GM21528 (cell line): ENCODE measurements around the gene RNF11.
A peak's percentile ranks its signal among the peaks of the same experiment; 100 is the strongest.
"Not testable (repeated sequence)": the region's sequence is repeated elsewhere in the genome, so short reads cannot be mapped to it uniquely, and the experiment has no call there.

Experiments
- ATAC-seq: cut with Tn5 transposase; IDR thresholded peaks from one replicate; pipeline ENCODE4 v1.9.1; 2021; ENCODE audit warnings: mild to moderate bottlenecking, moderate library complexity; ENCODE audit not compliant: unreplicated experiment, low FRiP score

The RNF11 gene

DNA sequence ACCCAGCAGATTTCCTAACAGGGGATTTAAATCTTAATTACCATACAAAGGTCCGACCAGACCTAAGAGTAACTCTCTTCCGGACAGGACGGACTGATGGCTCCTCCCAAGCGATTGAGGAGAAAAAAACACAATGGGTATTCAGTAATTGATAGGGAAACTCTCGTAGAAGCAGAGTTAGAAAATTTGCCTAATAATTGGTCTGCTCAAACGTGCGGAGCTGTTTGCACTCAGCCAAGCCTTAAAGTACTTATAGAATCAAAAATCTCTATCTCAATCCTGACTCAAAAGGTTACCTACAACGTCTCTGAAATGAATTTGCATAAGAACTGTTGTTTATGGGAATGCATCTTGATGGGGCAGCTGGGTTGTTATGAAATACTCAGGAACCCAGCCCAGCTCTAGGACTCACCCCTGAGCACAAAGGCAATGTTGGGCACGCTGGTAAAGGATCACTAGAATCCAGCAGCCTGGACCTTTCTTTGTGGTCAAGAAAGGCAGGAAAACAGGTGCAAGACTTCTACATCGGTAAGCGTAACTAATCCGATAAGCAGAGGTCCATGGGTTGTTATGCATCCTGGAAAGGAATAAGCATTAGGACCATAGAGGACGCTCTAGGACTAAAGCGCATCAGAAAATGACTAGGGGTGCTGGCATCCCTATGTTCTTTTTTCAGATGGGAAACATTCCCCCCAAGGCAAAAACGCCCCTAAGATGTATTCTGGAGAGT is 8.7 kb upstream of the RNF11 start:
- ATAC-seq: not testable (repeated sequence)

DNA sequence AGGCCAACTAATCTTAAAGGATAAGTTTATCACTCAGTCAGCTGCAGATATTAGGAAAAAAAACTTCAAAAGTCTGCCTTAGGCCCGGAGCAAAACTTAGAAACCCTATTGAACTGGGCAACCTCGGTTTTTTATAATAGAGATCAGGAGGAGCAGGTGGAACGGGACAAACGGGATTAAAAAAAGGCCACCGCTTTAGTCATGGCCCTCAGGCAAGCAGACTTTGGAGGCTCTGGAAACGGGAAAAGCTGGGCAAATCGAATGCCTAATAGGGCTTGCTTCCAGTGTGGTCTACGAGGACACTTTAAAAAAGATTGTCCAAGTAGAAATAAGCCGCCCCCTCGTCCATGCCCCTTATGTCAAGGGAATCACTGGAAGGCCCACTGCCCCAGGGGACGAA is 7.6 kb upstream of the RNF11 start:
- not testable (repeated sequence) for ATAC-seq

DNA sequence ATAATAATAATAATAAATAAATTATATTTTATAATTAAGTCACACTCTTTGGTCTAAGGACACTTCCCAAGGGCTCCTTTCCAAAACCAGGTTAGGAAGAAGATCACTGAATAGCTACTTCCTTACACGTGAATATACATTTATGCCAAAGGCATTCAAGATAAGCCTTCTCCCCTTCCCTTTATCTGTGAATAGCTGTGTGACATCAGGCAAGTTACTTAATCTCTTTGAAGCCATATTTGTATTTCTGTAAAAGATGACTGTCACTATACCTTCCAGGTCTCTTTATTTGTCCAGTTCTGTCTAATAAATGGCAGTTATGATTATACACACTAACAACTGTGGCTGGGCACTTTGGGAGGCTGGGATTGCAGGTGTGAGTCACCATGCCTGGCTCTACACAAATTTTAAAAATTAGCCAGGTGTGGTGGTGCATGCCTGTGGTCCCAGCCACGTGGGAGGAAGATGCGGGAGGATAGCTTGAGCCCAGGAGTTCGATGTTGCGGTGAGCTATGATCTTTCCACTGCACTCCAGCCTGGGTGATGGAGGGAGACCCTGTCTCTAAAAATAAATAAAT is 5.5 kb upstream of the RNF11 start:
- no peak for ATAC-seq

DNA sequence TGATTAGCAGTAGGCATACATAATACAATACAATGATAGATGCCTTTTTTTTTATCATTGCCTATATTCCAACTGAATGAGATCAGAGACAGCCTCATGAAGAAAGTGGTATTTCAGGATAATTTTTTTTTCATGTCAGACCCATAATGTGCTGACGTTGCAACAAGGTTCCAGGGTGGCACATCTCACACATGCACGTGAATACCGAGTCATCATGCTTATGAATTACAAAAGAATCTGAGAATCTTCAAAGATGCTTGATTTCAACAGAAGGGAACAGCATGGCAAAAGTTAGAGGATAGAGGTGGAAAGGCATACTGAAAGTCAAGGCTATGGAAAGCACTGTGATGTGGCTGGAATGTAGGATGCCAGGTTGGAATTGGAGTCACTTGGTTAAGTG is 5.0 kb upstream of the RNF11 start:
- no peak for ATAC-seq

DNA sequence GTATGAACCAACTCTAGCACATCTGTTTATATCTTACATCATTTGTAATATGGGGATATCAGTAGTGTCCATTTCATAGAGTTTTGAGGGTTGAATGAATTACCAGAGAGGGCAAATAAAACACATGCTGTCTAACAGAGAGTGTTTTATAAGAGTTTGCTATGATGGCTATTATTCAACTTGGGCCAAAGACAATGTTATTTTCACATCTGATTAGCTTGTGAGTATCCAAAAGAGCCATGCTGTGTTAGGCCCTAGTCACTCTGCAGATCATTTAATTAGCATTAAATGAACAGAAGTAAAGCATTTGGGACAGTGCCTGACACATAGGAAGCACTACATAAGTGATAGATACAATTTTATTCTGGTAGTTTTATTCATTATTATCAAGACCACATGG is 4.2 kb upstream of the RNF11 start:
- no peak for ATAC-seq

DNA sequence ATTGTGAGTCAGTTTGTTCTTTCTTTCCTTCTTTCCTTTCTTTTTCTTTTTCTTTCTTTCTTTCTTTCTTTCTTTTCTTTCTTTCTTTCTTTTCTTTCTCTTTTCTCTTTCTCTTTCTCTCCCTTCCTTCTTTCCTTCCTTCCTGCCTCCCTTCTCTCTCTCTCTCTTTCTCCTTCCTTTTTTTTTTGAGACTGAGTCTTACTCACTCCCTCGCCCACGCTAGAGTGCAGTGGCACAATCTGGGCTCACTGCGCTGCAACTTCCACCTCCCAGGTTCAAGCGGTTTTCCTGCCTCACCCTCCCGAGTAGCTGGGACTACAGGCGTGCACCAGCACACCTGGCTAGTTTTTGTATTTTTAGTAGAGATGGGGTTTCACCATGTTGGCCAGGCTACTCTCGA is 1.8 kb upstream of the RNF11 start:
- ATAC-seq: not testable (repeated sequence)

DNA sequence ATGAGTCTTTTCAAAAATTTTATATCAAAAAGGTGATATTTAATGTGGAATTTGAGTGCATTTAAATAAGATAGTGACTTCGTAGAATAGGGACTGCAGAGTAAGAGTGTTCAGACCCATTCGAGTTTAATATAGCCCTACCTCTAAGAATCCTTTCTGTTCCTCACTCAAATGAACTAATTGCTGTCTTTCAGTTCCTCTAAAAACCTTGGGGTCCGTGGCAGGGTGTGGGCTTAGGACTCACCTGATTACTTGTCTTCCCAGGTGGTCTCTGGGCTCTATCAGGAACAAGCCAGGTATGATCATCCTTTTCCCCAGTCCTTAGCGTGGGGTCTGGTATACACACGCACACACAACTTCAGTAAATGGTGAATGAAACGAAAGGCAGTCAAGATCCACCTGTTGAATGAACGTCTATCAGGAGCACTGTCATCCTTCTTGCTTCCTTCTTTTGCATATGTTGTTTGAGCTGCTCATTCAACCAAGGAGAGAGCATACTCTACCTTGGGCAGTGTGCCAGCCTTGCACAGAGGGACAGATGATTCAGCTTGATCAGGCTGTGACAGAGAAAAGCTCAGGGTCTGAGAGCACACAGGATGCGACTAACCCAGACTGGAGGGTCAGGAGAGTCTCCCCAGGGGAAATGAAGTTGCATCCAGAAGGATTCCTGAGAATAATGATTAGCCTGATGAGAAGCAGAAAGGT is 1.2 kb upstream of the RNF11 start:
- ATAC-seq: peak; percentile 63

DNA sequence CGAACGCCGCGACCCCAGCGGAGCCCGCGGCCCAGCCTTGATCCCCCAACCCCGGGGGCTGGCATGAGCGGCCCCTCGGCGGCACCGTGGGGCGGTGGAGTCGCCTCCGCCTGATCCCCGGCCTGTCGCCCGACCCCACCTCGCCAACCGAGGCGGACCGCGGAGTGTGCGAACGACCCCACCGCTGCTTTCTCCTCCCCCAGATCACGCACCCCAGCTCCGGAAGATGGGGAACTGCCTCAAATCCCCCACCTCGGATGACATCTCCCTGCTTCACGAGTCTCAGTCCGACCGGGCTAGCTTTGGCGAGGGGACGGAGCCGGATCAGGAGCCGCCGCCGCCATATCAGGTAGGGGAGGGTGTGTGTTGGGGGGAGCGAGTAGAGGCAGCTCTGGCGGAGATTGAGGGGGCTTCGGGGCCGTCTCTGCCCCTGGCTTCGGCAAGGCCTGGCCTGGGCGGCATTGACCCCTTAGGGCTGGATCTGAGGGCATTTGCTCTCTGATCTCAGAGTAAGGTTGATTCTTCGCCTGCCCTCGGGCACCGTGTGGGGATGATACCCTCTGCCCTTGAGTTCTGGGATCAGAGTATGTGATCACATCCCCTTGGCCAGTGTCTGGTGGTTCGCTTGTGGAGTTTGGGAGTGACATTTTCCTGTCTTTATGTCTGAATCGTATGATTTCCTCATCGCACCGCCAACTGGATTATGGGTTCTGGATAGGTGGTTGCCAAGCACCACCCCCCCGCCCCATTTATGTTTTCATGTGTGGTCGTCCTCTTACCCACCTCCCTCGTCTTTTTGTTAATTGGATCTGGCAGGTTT is 668 bp downstream of the RNF11 start:
- ATAC-seq: peak; percentile 14

DNA sequence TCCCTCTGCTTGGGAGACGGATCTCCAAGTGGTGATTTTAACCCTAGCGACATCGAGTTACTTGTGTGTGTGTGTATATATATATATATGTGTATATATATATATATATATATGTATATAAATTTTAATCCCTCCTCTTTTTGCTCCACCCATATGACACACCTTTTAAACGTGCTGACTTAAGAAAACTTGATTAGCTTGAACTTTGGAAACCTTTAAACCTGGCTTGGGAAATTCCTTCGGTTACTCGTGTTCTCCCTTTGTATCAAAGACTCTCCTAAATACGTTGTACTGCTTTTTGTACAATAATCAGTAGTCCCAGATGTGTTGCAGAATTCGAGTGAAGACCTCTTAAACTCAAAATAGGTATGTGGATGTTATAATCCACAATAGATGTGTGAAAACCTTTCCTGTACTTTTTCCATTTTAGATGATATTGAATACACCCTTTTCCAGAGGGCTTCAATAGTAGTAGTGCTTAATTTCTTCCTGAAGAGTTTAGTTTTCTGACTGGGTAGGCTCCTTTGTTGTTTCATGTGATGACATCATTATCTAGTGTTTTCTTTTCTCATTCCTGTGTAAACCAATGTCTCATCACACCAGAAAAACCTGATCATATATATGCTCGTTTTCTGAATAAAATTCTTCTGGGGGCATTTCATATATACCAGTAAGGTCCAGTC is 1.4 kb downstream of the RNF11 start:
- ATAC-seq: no peak

DNA sequence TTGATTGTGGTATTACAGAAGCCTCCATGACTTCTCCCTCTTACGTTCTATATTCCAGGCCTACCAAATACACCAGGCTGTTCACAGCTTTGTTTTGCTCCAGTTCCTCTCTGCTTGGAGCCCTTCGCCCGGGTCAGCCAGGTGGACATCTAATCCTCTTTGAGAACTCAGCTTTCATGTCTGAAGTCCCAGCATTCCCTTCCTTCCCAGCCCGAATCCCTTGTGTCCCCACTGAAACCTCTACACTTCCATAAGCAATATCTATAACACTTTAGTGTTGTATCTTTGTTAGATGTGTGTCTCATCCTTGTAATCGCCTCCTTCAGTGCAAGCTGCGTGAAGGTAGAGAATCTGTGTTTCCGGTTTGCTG is 1.9 kb downstream of the RNF11 start:
- ATAC-seq: no peak

DNA sequence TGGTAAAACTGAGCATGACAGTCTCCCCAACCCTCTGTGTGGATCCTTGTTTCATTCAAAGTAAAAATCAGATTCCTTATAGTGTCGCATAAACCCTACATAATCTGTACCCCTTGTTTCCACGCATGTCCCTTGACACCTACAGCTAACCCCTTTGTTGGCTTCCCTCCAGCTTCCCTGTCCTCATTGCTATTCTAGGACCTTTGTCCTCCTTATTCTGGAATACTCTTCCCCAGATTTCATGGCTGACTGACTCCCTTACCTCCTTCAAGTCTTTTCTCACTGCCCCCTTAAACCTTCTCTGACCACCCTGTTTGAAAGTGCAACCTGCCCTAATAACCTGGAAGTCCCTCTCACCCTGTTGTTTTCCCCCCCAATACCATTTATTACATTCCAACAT is 4.0 kb downstream of the RNF11 start:
- ATAC-seq: no peak

DNA sequence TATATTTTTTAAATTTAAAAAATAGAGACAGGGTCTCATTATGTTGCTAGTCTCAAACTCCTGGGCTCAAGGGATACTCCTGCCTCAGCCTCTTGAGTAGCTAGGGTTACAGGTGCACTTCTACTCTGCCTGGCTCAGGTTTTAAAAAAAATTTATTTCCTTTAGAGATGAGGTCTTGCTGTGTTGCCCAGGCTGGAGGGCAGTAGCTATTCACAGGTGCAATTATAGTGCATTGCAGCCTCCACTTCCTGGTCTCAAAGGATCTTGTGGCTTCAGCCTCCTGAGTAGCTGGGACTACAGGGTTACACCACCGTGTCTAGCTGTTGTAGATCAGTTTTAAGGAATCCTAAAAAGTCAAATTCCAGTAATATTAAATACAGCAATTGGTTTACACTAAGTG is 5.0 kb downstream of the RNF11 start:
- no peak for ATAC-seq

DNA sequence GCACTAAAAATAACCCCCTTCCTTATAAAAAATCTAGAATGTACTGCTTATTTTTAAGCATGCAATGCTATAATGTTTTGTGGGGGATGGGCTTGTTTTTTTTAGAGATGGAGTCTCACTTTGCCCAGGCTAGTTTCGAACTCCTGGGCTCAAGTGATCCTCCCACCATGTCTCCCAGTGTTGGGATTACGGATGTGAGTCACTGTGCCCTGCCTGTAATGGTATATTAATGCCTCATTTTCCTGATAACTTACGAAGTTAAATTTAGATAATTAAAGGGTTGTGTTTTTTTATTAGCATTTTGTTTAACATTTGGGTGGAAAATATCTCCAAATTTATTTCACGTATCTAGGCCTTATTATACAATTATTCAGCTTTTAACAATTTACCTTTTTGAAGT is 6.5 kb downstream of the RNF11 start:
- ATAC-seq: no peak

DNA sequence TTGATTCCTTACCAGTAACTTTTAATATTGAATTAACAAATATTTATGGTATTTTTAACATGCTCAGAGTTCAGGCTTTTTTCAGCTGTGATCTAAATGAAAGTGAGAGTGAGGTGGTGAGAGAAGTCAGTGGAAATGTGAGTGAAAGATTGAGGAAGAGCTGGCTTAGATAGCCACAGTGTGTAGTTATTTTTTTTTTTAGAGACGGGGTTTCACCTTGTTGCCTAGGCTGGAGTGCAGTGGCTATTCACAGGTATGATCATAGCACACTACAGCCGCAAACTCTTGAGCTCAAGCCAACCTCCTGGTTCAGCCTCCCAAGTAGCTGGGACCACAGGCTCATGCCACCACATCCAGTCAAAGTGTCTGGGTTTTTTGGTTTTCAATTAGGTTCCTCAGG is 10.9 kb downstream of the RNF11 start:
- peak; percentile 77 for ATAC-seq

DNA sequence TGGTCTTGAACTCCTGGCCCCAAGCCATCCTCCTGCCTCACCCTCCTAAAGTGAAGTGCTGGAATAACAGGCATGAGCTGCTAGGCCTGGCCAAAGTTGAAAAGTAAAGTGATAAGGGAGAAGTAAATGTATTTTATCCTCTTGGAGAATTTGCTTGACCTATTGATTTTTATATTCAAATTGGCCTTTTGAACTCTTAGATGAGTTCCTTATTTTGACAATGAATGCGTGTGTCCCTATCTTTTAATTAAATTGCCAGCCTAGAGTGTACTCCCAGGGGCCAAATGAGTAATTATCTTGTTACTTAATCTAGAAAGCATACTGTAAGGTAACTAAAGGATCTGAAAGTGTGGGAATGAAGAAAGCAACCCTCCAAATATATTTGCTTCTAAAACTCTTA is 11.4 kb downstream of the RNF11 start:
- no peak for ATAC-seq

DNA sequence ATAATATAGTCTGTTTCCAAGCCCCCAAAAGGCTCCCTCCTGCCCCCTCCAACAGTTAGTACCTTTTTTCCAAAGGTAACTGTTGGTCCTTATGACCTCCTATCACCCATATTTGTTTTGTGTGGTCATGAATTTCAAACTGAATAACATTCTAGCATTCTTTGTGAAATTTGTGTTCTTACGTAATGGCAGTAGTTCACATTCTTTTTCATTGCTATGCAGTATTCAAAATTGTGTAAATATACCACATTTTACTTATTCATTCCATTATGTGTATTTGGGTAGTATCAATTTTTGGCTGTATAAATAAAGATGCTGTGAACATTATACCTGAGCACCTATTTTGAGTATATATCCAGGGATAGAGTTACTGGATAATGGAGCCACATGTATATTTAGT is 13.4 kb downstream of the RNF11 start:
- ATAC-seq: no peak

DNA sequence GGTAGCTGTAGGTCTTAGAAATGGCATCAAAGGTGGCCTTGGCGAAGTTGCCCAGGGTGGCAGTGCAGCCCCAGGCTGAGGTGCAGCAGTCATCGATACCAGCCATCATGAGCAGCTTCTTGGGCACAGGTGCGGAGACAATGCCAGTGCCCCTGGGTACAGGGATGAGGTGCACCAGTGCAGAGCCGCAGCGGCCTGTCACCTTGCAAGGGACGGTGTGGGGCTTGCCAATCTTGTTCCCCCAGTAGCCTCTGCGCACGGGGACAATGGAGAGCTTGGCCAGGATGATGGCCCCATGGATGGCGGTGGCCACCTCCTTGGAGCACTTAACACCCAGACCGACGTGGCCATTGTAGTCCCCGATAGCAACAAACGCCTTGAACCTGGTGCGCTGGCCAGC is 14.7 kb downstream of the RNF11 start:
- not testable (repeated sequence) for ATAC-seq

DNA sequence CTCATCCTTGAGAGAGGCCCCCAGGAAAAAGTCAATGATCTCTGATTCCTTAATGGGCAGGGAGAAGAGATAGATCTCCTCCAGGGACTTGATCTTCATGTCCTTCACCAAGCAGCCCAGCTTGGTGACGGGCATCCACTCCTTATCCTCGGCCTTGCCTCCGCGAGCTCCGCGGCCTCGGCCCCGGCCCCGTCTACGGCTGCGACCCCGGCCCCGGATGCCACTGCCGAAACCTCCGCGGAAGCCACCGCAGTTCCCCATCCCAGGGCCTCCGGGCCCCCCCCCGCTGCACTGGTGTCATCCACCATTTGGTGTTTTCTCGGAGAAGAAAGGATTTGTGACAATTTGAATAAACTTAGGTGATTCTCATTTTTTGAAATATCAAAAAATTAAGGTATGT is 15.1 kb downstream of the RNF11 start:
- ATAC-seq: not testable (repeated sequence)

DNA sequence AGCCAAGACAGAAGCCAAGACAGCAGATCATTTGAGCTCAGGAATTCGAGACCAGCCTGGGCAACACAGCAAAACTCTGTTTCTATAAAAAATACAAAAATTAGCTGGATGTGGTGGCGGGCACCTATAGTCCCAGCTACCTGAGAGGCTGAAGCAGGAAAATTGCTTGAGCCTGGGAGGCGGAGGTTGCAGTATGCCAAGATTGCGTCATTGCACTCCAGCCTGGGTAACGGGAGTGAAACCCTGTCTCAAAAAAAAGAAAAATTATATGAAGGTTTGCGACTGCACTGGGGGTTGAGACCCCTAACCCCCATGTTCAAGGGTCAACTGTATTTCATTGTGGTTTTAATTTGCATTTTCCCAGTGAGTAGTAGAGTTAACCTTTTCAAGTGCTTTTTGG is 16.3 kb downstream of the RNF11 start:
- no peak for ATAC-seq

DNA sequence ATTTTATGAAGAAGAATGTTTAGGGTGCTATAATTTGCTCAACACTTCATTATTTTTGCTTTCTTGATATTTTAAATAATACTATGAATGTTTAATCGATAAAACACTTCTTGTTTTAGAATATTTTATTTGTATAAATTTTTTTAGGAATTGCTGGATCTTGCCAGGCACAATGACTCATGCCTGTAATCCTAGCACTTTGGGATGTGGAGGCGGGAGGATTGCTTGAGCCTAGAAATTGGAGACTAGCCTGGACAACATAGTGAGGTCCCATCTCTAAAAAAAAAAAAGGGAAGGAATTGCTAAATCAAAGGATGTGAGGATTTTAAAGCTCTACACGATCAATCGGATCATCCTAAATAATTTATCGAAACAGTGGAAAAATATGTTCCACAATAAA is 17.6 kb downstream of the RNF11 start:
- ATAC-seq: no peak

DNA sequence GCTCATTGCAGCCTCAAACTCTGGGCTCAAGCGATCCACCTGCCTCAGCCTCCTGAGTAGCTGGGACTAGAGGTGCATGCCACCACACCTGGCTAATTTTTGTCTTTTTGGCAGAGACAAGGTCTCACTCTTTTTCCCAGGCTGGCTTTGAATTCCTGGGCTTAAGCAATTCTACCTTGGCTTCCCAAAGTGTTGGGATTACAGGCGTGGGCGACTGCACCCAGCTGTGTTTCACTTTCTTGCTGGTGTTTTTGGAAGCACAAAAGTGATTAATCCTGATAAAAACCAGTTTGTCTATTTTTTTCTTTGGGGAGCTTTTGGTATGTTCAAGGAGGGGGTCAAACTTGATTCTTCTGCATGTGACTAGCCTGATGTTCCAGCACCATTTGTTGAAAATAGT is 19.3 kb downstream of the RNF11 start:
- no peak for ATAC-seq
